HEK293T (cell line): ENCODE data around the gene CCDC85A.

ENCODE experiments used
- CTCF ChIA-PET: fragments of 350-600 bp; formaldehyde crosslinking; extraction: SDS; loops from one replicate; lab custom pipeline; 2021; ENCODE audit warnings: antibody characterized with exemption, inconsistent platforms; lab: Yijun Ruan, JAX
- POLR2A ChIA-PET: fragments of 350-600 bp; formaldehyde crosslinking; extraction: SDS; loops from one replicate; lab custom pipeline; 2020; ENCODE audit warnings: antibody characterized with exemption, inconsistent platforms; lab: Yijun Ruan, JAX
- DNase-seq: peaks from one replicate; pipeline ENCODE4 v3.0.0; 2012; ENCODE audit warnings: mixed read lengths; ENCODE audit errors: extremely low spot score
- ARNT ChIP-seq: fragments of 450-650 bp; IDR thresholded peaks from 2 replicates; pipeline ENCODE4 v1.6.1; 2017; ENCODE audit warnings: mild to moderate bottlenecking
- BHLHE40 ChIP-seq: fragments of 450-650 bp; IDR thresholded peaks from 2 replicates; pipeline ENCODE4 v1.6.1; 2016; ENCODE audit warnings: mild to moderate bottlenecking, moderate library complexity, borderline replicate concordance
- CTBP1 ChIP-seq: fragments of 450-650 bp; IDR thresholded peaks from 2 replicates; pipeline ENCODE4 v1.6.1; 2016; ENCODE audit warnings: borderline replicate concordance
- ELF4 ChIP-seq: fragments of 450-650 bp; IDR thresholded peaks from 2 replicates; pipeline ENCODE4 v1.6.1; 2017; ENCODE audit warnings: antibody characterized with exemption
- FOXA1 ChIP-seq: fragments of 450-650 bp; IDR thresholded peaks from 2 replicates; pipeline ENCODE4 v1.6.1; 2016; ENCODE audit warnings: mild to moderate bottlenecking
- FOXK2 ChIP-seq: fragments of 450-650 bp; IDR thresholded peaks from 2 replicates; pipeline ENCODE4 v1.6.1; 2016; ENCODE audit warnings: mild to moderate bottlenecking
- FOXM1 ChIP-seq: fragments of 450-650 bp; IDR thresholded peaks from 2 replicates; pipeline ENCODE4 v1.6.1; 2017; ENCODE audit warnings: mild to moderate bottlenecking, borderline replicate concordance
- HDGF ChIP-seq: fragments of 450-650 bp; IDR thresholded peaks from 2 replicates; pipeline ENCODE4 v1.6.1; 2017; ENCODE audit warnings: antibody characterized with exemption, borderline replicate concordance
- L3MBTL2 ChIP-seq: fragments of 450-650 bp; conservative IDR thresholded peaks from 2 replicates; pipeline ENCODE4 v1.6.1; 2016; ENCODE audit warnings: mild to moderate bottlenecking
- LEF1 ChIP-seq: fragments of 450-650 bp; IDR thresholded peaks from 2 replicates; pipeline ENCODE4 v1.6.1; 2017; ENCODE audit warnings: mild to moderate bottlenecking, borderline replicate concordance
- NFRKB ChIP-seq: fragments of 450-650 bp; IDR thresholded peaks from 2 replicates; pipeline ENCODE4 v1.6.1; 2016; ENCODE audit warnings: mild to moderate bottlenecking, moderate library complexity
- PKNOX1 ChIP-seq: fragments of 450-650 bp; IDR thresholded peaks from 2 replicates; pipeline ENCODE4 v1.6.1; 2016
- SP1 ChIP-seq: fragments of 450-650 bp; IDR thresholded peaks from 2 replicates; pipeline ENCODE4 v1.6.1; 2017
- SUZ12 ChIP-seq: fragments of 450-650 bp; IDR thresholded peaks from 2 replicates; pipeline ENCODE4 v1.6.1; 2016; ENCODE audit warnings: mild to moderate bottlenecking
- TARDBP ChIP-seq: fragments of 450-650 bp; IDR thresholded peaks from 2 replicates; pipeline ENCODE4 v1.6.1; 2016
- ZNF384 ChIP-seq: fragments of 450-650 bp; IDR thresholded peaks from 2 replicates; pipeline ENCODE4 v1.6.1; 2016

The CCDC85A gene

DNA sequence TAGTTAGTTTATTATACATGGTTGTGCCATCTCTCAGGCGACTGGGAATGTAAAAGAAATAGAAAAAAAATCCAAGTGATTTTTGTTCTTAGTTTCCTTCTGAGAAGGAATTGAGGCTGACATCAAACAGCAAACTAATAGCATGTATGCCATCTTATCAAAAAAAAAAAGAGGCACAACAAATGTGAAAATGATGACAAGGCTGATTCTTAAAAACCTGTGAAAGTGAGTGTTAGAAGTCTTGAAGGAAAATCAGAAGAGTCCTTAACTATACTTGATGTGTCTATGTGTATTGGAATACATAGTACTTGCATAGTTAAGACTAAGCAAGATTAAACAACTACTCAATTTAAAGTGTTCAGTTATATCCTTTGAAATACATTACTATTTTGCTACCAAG lies 161.0 kb downstream of the CCDC85A start:
- DNase-seq: no peak
- ChIA-PET POLR2A (no interaction called here), CTCF (no interaction called here)
- no peak for TF ChIP-seq HDGF
- no peak for TF ChIP-seq ZNF384
- no peak for TF ChIP-seq FOXM1
- TF ChIP-seq L3MBTL2: no peak
- TF ChIP-seq SUZ12: no peak
- no peak for TF ChIP-seq TARDBP
- TF ChIP-seq SP1: no peak
- no peak for TF ChIP-seq LEF1
- no peak for TF ChIP-seq PKNOX1
- no peak for TF ChIP-seq FOXA1
- no peak for TF ChIP-seq NFRKB
- TF ChIP-seq ELF4: no peak
- no peak for TF ChIP-seq ARNT
- TF ChIP-seq BHLHE40: no peak

GRCh38 chr2:56347881-56348280 lies 164.1 kb downstream of the CCDC85A start:
- CTCF ChIA-PET: interaction anchor here (0.6 kb wide), 1 partner anchor 97 kb away, joined by 5 read pairs; no protein-coding TSS in a partner anchor
- TF ChIP-seq ZNF384 (no peak), CTBP1 (no peak), FOXM1 (no peak), L3MBTL2 (no peak), SUZ12 (no peak), PKNOX1 (no peak), ARNT (no peak), FOXK2 (no peak), BHLHE40 (no peak), ELF4 (no peak), HDGF (no peak), NFRKB (no peak), SP1 (no peak), LEF1 (no peak), FOXA1 (no peak), TARDBP (no peak)
- no peak for DNase-seq
- POLR2A ChIA-PET: no interaction called here

- ChIA-PET CTCF (no interaction called here), POLR2A (no interaction called here)
- TF ChIP-seq BHLHE40 (no peak), NFRKB (no peak), SP1 (no peak), SUZ12 (no peak), CTBP1 (no peak), ARNT (no peak), ELF4 (no peak)
- DNase-seq: no peak
Observed at GRCh38 chr2:56348392-56349210, 164.8 kb downstream of the CCDC85A start.

GRCh38 chr2:56357655-56358295 lies 174.0 kb downstream of the CCDC85A start:
- no peak for TF ChIP-seq HDGF
- TF ChIP-seq LEF1: no peak
- TF ChIP-seq ELF4: no peak
- no peak for TF ChIP-seq ZNF384
- TF ChIP-seq BHLHE40: no peak
- TF ChIP-seq CTBP1: no peak
- TF ChIP-seq FOXM1: no peak
- no peak for TF ChIP-seq FOXK2
- DNase-seq: no peak
- CTCF ChIA-PET: no interaction called here
- POLR2A ChIA-PET: no interaction called here

GRCh38 chr2:56361844-56362243 lies 178.1 kb downstream of the CCDC85A start:
- ChIA-PET CTCF (interaction anchor here (0.7 kb wide), 1 partner anchor 176 kb away, joined by 3 read pairs; no protein-coding TSS in a partner anchor), POLR2A (no interaction called here)

More at GRCh38 chr2:56361844-56362243, 178.1 kb downstream of the CCDC85A start:
- TF ChIP-seq CTBP1: no peak
- TF ChIP-seq TARDBP: no peak
- TF ChIP-seq LEF1: no peak
- no peak for TF ChIP-seq SP1
- TF ChIP-seq HDGF: no peak
- no peak for TF ChIP-seq BHLHE40
- TF ChIP-seq SUZ12: no peak
- TF ChIP-seq FOXM1: no peak
- no peak for TF ChIP-seq ELF4
- no peak for TF ChIP-seq NFRKB
- no peak for TF ChIP-seq PKNOX1
- no peak for TF ChIP-seq ZNF384
- no peak for TF ChIP-seq L3MBTL2
- TF ChIP-seq FOXK2: no peak
- no peak for TF ChIP-seq FOXA1
- no peak for TF ChIP-seq ARNT
- DNase-seq: no peak
